ENCODE results near the gene PTPRJ. TPM values are rescaled to one million over a fixed set of nuclear protein-coding genes. Genes with fewer than 3 reads are reported as not detected.

The PTPRJ gene
- total and polyA plus RNA-seq, 2 of the 13 experiments (the other 11 are each of a cell fraction or from before 2014, with no cell fraction given): 1.0 to 1.2 TPM

- TF ChIP-seq E2F1 (CRISPR knock-in tag; IDR thresholded peaks at IDR 0.05): no peak
- TF ChIP-seq HNF4G (IDR thresholded peaks at IDR 0.05; ENCODE audit: borderline replicate concordance, low read depth, low read length): peak; percentile 12; the same call in 1 of the 2 replicates
- TF ChIP-seq HNF4G (CRISPR knock-in tag; IDR thresholded peaks at IDR 0.05; ENCODE audit: borderline replicate concordance, low read depth): no peak
- no peak for TF ChIP-seq ZSCAN31 (CRISPR knock-in tag; IDR thresholded peaks at IDR 0.05; ENCODE audit: low read depth)
- TF ChIP-seq WIZ (CRISPR knock-in tag; IDR thresholded peaks at IDR 0.05): no peak
- TF ChIP-seq GATAD2A (CRISPR knock-in tag; IDR thresholded peaks at IDR 0.05): peak; percentile 80
- TF ChIP-seq CBX2 (IDR thresholded peaks at IDR 0.05; ENCODE audit: low read depth, low read length): no peak
- TF ChIP-seq CBX2 (CRISPR knock-in tag; IDR thresholded peaks at IDR 0.05; ENCODE audit: low read depth): no peak
- no peak for TF ChIP-seq SUZ12 (IDR thresholded peaks at IDR 0.05; ENCODE audit: low read depth, low read length)
- TF ChIP-seq SMAD1 (CRISPR knock-in tag; IDR thresholded peaks at IDR 0.05; ENCODE audit: borderline replicate concordance, low read depth): no peak
- peak; percentile 71; the same call in 1 of the 2 replicates for TF ChIP-seq ERF (CRISPR knock-in tag; IDR thresholded peaks at IDR 0.05)
- TF ChIP-seq HMG20B (CRISPR knock-in tag; conservative IDR thresholded peaks at IDR 0.05): no peak
- no peak for TF ChIP-seq TCF7L2 (IDR thresholded peaks at IDR 0.05; ENCODE audit: low read depth, low read length)
- no peak for TF ChIP-seq ZC3H13 (CRISPR knock-in tag; IDR thresholded peaks at IDR 0.05)
- no peak for TF ChIP-seq NR3C1 (CRISPR knock-in tag; IDR thresholded peaks at IDR 0.05)
- TF ChIP-seq HOMEZ (CRISPR knock-in tag; IDR thresholded peaks at IDR 0.05; ENCODE audit: low read depth): no peak
- TF ChIP-seq ZNF205 (CRISPR knock-in tag; IDR thresholded peaks at IDR 0.05): peak; percentile 37; the same call in 1 of the 2 replicates
- TF ChIP-seq RBFOX2 (IDR thresholded peaks at IDR 0.05; ENCODE audit: low read depth, low read length): no peak
- peak; percentile 72 for TF ChIP-seq HDAC2 (CRISPR knock-in tag; IDR thresholded peaks at IDR 0.05)
- TF ChIP-seq ZNF652 (CRISPR knock-in tag; IDR thresholded peaks at IDR 0.05; ENCODE audit: borderline replicate concordance, low read depth): no peak
- no peak for TF ChIP-seq MXI1 (IDR thresholded peaks at IDR 0.05; ENCODE audit: borderline replicate concordance, low read depth, low read length)
- 0 out of 2 replicates have a peak, but pooled peaks have one; percentile 22 for TF ChIP-seq NFYB (CRISPR knock-in tag; IDR thresholded peaks at IDR 0.05)
- peak; percentile 90 for TF ChIP-seq TFE3 (CRISPR knock-in tag; IDR thresholded peaks at IDR 0.05)
- no peak for TF ChIP-seq ZSCAN22 (CRISPR knock-in tag; IDR thresholded peaks at IDR 0.05)
- peak; percentile 74 for TF ChIP-seq SALL1 (CRISPR knock-in tag; IDR thresholded peaks at IDR 0.05)
- TF ChIP-seq PHB2 (IDR thresholded peaks at IDR 0.05; ENCODE audit: partially characterized antibody): no peak
- peak; percentile 71 for TF ChIP-seq SOX5 (CRISPR knock-in tag; IDR thresholded peaks at IDR 0.05; ENCODE audit: borderline replicate concordance)
- TF ChIP-seq SP5 (CRISPR knock-in tag; IDR thresholded peaks at IDR 0.05; ENCODE audit: borderline replicate concordance, low read depth): peak; percentile 94
- TF ChIP-seq ATF3 (CRISPR knock-in tag; IDR thresholded peaks at IDR 0.05): no peak
- TF ChIP-seq ZNF776 (CRISPR knock-in tag; IDR thresholded peaks at IDR 0.05): no peak
- peak; percentile 45; the same call in 1 of the 2 replicates for TF ChIP-seq NR2C2 (CRISPR knock-in tag; IDR thresholded peaks at IDR 0.05; ENCODE audit: borderline replicate concordance)
Measured at GRCh38 chr11:47941907-47942558, 38.3 kb upstream of the PTPRJ start (continued).
